HEK293 (cell line): ENCODE data around the gene NLE1.
A peak's percentile ranks its signal among the peaks of the same experiment; 100 is the strongest.

Source experiments
- BCL11A ChIP-seq: fragments of 450-650 bp; formaldehyde crosslinking; IDR thresholded peaks from 2 replicates; pipeline ENCODE4 v1.5.1; 2016; ENCODE audit warnings: low read depth, missing biosample characterization, missing genetic modification characterization
- IKZF3 ChIP-seq: fragments of 450-650 bp; IDR thresholded peaks from 2 replicates; pipeline ENCODE4 v1.5.0; 2018; ENCODE audit warnings: missing biosample characterization, mild to moderate bottlenecking, missing genetic modification characterization, moderate library complexity
- KLF8 ChIP-seq: fragments of 450-650 bp; formaldehyde crosslinking; IDR thresholded peaks from 2 replicates; pipeline ENCODE4 v1.5.1; 2016; ENCODE audit warnings: missing biosample characterization, missing genetic modification characterization
- OSR2 ChIP-seq: fragments of 450-650 bp; formaldehyde crosslinking; IDR thresholded peaks from 2 replicates; pipeline ENCODE4 v1.5.1; 2016; ENCODE audit warnings: missing biosample characterization, missing genetic modification characterization
- OVOL3 ChIP-seq: fragments of 450-650 bp; formaldehyde crosslinking; IDR thresholded peaks from 2 replicates; pipeline ENCODE4 v1.5.1; 2016; ENCODE audit warnings: missing biosample characterization, missing genetic modification characterization
- SCRT2 ChIP-seq: fragments of 450-650 bp; formaldehyde crosslinking; IDR thresholded peaks from 2 replicates; pipeline ENCODE4 v1.5.1; 2016; ENCODE audit warnings: missing biosample characterization, missing genetic modification characterization
- SP3 ChIP-seq: fragments of 450-650 bp; formaldehyde crosslinking; IDR thresholded peaks from 2 replicates; pipeline ENCODE4 v1.5.1; 2016; ENCODE audit warnings: missing biosample characterization, missing genetic modification characterization
- ZBTB7A ChIP-seq: fragments of 450-650 bp; formaldehyde crosslinking; IDR thresholded peaks from 2 replicates; pipeline ENCODE4 v1.5.1; 2016; ENCODE audit warnings: low read depth, missing biosample characterization, missing genetic modification characterization
- ZBTB8A ChIP-seq: fragments of 450-650 bp; formaldehyde crosslinking; IDR thresholded peaks from 2 replicates; pipeline ENCODE4 v1.5.1; 2016; ENCODE audit warnings: missing biosample characterization, missing genetic modification characterization
- ZFP41 ChIP-seq: fragments of 450-650 bp; formaldehyde crosslinking; IDR thresholded peaks from 2 replicates; pipeline ENCODE4 v1.5.1; 2016; ENCODE audit warnings: missing biosample characterization, missing genetic modification characterization, borderline replicate concordance
- ZNF114 ChIP-seq: fragments of 450-650 bp; formaldehyde crosslinking; IDR thresholded peaks from 2 replicates; pipeline ENCODE4 v1.5.0; 2017; ENCODE audit warnings: missing biosample characterization, missing genetic modification characterization
- ZNF133 ChIP-seq: fragments of 450-650 bp; formaldehyde crosslinking; IDR thresholded peaks from 2 replicates; pipeline ENCODE4 v1.5.1; 2016; ENCODE audit warnings: missing biosample characterization, missing genetic modification characterization
- ZNF174 ChIP-seq: fragments of 450-650 bp; formaldehyde crosslinking; IDR thresholded peaks from 2 replicates; pipeline ENCODE4 v1.5.0; 2017; ENCODE audit warnings: missing biosample characterization, mild to moderate bottlenecking, missing genetic modification characterization
- ZNF18 ChIP-seq: fragments of 450-650 bp; formaldehyde crosslinking; IDR thresholded peaks from 2 replicates; pipeline ENCODE4 v1.5.1; 2016; ENCODE audit warnings: missing biosample characterization, missing genetic modification characterization
- ZNF211 ChIP-seq: fragments of 450-650 bp; formaldehyde crosslinking; IDR thresholded peaks from 2 replicates; pipeline ENCODE4 v1.5.1; 2016; ENCODE audit warnings: low read depth, missing biosample characterization, missing genetic modification characterization
- ZNF24 ChIP-seq: fragments of 450-650 bp; formaldehyde crosslinking; IDR thresholded peaks from 2 replicates; pipeline ENCODE4 v1.5.1; 2016; ENCODE audit warnings: missing biosample characterization, missing genetic modification characterization
- ZNF311 ChIP-seq: fragments of 450-650 bp; formaldehyde crosslinking; IDR thresholded peaks from 2 replicates; pipeline ENCODE4 v1.5.1; 2017; ENCODE audit warnings: missing biosample characterization, missing genetic modification characterization, borderline replicate concordance
- ZNF404 ChIP-seq: fragments of 450-650 bp; formaldehyde crosslinking; IDR thresholded peaks from 2 replicates; pipeline ENCODE4 v1.5.1; 2017; ENCODE audit warnings: missing biosample characterization, missing genetic modification characterization
- ZNF423 ChIP-seq: fragments of 450-650 bp; formaldehyde crosslinking; IDR thresholded peaks from 2 replicates; pipeline ENCODE4 v1.5.1; 2016; ENCODE audit warnings: missing biosample characterization, missing genetic modification characterization
- ZNF488 ChIP-seq: fragments of 450-650 bp; formaldehyde crosslinking; IDR thresholded peaks from 2 replicates; pipeline ENCODE4 v1.5.1; 2016; ENCODE audit warnings: missing biosample characterization, missing genetic modification characterization
- ZNF555 ChIP-seq: fragments of 450-650 bp; formaldehyde crosslinking; conservative IDR thresholded peaks from 2 replicates; pipeline ENCODE4 v1.5.1; 2017; ENCODE audit warnings: missing biosample characterization, mild to moderate bottlenecking, missing genetic modification characterization, inconsistent platforms
- ZNF585B ChIP-seq: fragments of 450-650 bp; formaldehyde crosslinking; IDR thresholded peaks from 2 replicates; pipeline ENCODE4 v1.5.1; 2016; ENCODE audit warnings: missing biosample characterization, missing genetic modification characterization
- ZNF792 ChIP-seq: fragments of 450-650 bp; formaldehyde crosslinking; IDR thresholded peaks from 2 replicates; pipeline ENCODE4 v1.5.1; 2016; ENCODE audit warnings: missing biosample characterization, missing genetic modification characterization
- TF ChIP-seq, protein P1 (sequence below): fragments of 450-650 bp; formaldehyde crosslinking; IDR thresholded peaks from 2 replicates; pipeline ENCODE4 v1.5.1; 2017; ENCODE audit warnings: missing biosample characterization, missing genetic modification characterization
- TF ChIP-seq, protein P2 (sequence below): fragments of 450-650 bp; formaldehyde crosslinking; IDR thresholded peaks from 2 replicates; pipeline ENCODE4 v1.5.1; 2016; ENCODE audit warnings: missing biosample characterization, missing genetic modification characterization
- TF ChIP-seq, protein P3 (sequence below): fragments of 450-650 bp; formaldehyde crosslinking; IDR thresholded peaks from 2 replicates; pipeline ENCODE4 v1.5.1; 2016; ENCODE audit warnings: missing biosample characterization, missing genetic modification characterization
- TF ChIP-seq, protein P4 (sequence below): fragments of 450-650 bp; formaldehyde crosslinking; conservative IDR thresholded peaks from 2 replicates; pipeline ENCODE4 v1.5.1; 2016; ENCODE audit warnings: low read depth, missing biosample characterization, missing genetic modification characterization

Gene NLE1

DNA sequence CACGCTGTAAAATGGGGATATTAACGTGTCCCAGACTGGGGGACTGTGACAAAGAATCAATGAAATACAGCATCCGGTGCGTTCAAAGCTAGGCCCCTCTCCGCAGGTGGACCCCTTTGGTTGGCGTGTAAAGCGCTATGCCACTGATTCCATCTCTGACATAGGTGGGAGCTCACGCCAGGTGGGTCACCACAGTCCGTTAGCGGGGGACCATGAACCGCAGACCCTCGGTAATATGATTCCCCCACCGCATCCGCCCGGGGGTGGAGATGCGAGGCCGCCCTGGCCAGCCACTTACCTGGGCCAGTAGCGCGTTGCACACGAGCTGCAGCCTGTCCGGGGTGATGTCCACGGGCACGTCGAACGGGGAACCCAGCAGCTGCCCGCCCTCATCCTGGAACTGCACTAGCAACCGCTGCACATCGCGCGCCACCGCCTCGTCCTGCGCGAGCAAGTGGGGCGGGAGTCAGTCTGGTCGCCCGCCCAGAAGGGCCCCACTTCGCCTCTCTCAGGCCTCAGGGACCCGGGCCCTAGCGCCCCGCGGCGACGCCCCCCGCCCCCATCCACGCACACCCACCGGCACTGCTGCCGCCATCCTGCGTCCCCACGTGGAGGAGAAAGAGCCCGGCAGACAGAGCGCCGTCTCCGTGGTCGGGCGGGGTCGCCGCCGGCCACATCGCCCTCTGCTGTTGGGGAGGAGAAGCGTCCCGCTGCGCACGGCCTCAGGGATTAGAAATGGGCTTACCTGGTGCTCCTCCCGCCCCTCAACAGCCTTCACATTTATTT lies at the start of gene NLE1 (continued):
- TF ChIP-seq, protein P1, sequence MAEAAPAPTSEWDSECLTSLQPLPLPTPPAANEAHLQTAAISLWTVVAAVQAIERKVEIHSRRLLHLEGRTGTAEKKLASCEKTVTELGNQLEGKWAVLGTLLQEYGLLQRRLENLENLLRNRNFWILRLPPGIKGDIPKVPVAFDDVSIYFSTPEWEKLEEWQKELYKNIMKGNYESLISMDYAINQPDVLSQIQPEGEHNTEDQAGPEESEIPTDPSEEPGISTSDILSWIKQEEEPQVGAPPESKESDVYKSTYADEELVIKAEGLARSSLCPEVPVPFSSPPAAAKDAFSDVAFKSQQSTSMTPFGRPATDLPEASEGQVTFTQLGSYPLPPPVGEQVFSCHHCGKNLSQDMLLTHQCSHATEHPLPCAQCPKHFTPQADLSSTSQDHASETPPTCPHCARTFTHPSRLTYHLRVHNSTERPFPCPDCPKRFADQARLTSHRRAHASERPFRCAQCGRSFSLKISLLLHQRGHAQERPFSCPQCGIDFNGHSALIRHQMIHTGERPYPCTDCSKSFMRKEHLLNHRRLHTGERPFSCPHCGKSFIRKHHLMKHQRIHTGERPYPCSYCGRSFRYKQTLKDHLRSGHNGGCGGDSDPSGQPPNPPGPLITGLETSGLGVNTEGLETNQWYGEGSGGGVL (tag by site-specific recombination), result peak; percentile 68
- TF ChIP-seq ZNF792 (tag by site-specific recombination), result no peak
- no peak for TF ChIP-seq ZNF488 (tag by site-specific recombination)
- TF ChIP-seq, protein P2, sequence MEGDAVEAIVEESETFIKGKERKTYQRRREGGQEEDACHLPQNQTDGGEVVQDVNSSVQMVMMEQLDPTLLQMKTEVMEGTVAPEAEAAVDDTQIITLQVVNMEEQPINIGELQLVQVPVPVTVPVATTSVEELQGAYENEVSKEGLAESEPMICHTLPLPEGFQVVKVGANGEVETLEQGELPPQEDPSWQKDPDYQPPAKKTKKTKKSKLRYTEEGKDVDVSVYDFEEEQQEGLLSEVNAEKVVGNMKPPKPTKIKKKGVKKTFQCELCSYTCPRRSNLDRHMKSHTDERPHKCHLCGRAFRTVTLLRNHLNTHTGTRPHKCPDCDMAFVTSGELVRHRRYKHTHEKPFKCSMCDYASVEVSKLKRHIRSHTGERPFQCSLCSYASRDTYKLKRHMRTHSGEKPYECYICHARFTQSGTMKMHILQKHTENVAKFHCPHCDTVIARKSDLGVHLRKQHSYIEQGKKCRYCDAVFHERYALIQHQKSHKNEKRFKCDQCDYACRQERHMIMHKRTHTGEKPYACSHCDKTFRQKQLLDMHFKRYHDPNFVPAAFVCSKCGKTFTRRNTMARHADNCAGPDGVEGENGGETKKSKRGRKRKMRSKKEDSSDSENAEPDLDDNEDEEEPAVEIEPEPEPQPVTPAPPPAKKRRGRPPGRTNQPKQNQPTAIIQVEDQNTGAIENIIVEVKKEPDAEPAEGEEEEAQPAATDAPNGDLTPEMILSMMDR (tag by site-specific recombination), result peak; percentile 96
- TF ChIP-seq ZNF423 (tag by site-specific recombination), result no peak
- TF ChIP-seq ZNF404 (tag by site-specific recombination), result no peak
- 0 out of 2 replicates have a peak, but pooled peaks have one; percentile 15 for TF ChIP-seq SCRT2 (tag by site-specific recombination)
- no peak for TF ChIP-seq ZNF133 (tag by site-specific recombination)
- TF ChIP-seq ZNF24 (tag by site-specific recombination), result peak; percentile 77; the same call in 1 of the 2 replicates
- TF ChIP-seq SP3, result peak; percentile 78
- TF ChIP-seq ZNF311 (tag by site-specific recombination), result no peak
- no peak for TF ChIP-seq BCL11A (tag by site-specific recombination)
- TF ChIP-seq ZNF114 (tag by site-specific recombination), result no peak
- TF ChIP-seq ZFP41 (tag by site-specific recombination), result no peak
- TF ChIP-seq ZNF174 (tag by site-specific recombination), result no peak
- TF ChIP-seq ZBTB7A (tag by site-specific recombination), result peak; percentile 91
- TF ChIP-seq ZNF18 (tag by site-specific recombination), result no peak
- TF ChIP-seq ZNF211 (tag by site-specific recombination), result no peak
- no peak for TF ChIP-seq ZNF555
- no peak for TF ChIP-seq ZNF585B
- TF ChIP-seq, protein P3, sequence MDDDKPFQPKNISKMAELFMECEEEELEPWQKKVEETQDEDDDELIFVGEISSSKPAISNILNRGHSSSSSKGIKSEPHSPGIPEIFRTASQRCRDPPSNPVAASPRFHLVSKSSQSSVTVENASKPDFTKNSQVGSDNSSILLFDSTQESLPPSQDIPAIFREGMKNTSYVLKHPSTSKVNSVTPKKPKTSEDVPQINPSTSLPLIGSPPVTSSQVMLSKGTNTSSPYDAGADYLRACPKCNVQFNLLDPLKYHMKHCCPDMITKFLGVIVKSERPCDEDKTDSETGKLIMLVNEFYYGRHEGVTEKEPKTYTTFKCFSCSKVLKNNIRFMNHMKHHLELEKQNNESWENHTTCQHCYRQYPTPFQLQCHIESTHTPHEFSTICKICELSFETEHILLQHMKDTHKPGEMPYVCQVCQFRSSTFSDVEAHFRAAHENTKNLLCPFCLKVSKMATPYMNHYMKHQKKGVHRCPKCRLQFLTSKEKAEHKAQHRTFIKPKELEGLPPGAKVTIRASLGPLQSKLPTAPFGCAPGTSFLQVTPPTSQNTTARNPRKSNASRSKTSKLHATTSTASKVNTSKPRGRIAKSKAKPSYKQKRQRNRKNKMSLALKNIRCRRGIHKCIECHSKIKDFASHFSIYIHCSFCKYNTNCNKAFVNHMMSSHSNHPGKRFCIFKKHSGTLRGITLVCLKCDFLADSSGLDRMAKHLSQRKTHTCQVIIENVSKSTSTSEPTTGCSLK (tag by site-specific recombination), result no peak
- no peak for TF ChIP-seq IKZF3
- peak; percentile 92 for TF ChIP-seq KLF8 (tag by site-specific recombination)
- TF ChIP-seq OSR2 (tag by site-specific recombination), result no peak
- TF ChIP-seq OVOL3 (tag by site-specific recombination), result no peak
- peak; percentile 90 for TF ChIP-seq ZBTB8A (tag by site-specific recombination)
- TF ChIP-seq, protein P4, sequence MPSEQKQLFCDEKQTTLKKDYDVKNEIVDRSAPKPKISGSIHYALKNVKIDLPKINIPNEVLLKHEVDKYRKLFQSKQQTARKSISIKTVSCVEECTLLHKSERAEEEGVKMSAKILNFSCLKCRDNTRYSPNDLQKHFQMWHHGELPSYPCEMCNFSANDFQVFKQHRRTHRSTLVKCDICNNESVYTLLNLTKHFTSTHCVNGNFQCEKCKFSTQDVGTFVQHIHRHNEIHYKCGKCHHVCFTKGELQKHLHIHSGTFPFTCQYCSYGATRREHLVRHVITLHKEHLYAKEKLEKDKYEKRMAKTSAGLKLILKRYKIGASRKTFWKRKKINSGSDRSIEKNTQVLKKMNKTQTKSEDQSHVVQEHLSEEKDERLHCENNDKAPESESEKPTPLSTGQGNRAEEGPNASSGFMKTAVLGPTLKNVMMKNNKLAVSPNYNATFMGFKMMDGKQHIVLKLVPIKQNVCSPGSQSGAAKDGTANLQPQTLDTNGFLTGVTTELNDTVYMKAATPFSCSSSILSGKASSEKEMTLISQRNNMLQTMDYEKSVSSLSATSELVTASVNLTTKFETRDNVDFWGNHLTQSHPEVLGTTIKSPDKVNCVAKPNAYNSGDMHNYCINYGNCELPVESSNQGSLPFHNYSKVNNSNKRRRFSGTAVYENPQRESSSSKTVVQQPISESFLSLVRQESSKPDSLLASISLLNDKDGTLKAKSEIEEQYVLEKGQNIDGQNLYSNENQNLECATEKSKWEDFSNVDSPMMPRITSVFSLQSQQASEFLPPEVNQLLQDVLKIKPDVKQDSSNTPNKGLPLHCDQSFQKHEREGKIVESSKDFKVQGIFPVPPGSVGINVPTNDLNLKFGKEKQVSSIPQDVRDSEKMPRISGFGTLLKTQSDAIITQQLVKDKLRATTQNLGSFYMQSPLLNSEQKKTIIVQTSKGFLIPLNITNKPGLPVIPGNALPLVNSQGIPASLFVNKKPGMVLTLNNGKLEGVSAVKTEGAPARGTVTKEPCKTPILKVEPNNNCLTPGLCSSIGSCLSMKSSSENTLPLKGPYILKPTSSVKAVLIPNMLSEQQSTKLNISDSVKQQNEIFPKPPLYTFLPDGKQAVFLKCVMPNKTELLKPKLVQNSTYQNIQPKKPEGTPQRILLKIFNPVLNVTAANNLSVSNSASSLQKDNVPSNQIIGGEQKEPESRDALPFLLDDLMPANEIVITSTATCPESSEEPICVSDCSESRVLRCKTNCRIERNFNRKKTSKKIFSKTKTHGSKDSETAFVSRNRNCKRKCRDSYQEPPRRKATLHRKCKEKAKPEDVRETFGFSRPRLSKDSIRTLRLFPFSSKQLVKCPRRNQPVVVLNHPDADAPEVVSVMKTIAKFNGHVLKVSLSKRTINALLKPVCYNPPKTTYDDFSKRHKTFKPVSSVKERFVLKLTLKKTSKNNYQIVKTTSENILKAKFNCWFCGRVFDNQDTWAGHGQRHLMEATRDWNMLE (tag by site-specific recombination), result no peak
